HG02840 (cell line): Measurements from ENCODE around the gene INSIG2.
A peak's percentile ranks its signal among the peaks of the same experiment; 100 is the strongest.

Source experiments
- ATAC-seq: cut with Tn5 transposase; IDR thresholded peaks from one replicate; pipeline ENCODE4 v1.9.1; 2021; ENCODE audit warnings: mild to moderate bottlenecking, moderate library complexity, moderate number of reproducible peaks; ENCODE audit not compliant: unreplicated experiment, low FRiP score

INSIG2 gene

GRCh38 chr2:118088051-118089024, at the start of gene INSIG2:
Gene INSIG2 (plus strand): TSS chr2:118088471. CDS start chr2:118096557, 8,086 bp downstream.
- ATAC-seq, result peak; percentile 97

DNA sequence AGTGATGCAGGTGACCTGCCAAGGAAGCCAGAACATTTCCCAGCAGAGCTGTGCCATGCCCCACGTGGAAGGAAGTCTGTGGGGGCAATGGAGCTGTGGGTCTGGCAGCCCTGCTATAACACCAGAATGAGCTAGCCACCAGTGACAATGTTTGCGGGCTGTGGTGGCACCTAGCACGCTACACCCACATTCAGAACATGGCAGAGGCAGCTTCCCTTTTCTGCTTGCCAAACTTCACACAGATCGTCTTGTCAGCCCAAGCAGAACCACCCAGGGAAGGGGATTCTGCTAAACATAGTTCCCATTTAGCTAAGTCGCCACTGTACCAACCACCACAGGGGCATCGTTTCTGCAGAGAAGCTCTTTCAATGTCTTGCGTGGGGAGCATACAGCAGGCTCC, 47.4 kb upstream of the INSIG2 start:
- no peak for ATAC-seq

GRCh38 chr2:118044103-118044716, 44.1 kb upstream of the INSIG2 start:
- no peak for ATAC-seq

DNA sequence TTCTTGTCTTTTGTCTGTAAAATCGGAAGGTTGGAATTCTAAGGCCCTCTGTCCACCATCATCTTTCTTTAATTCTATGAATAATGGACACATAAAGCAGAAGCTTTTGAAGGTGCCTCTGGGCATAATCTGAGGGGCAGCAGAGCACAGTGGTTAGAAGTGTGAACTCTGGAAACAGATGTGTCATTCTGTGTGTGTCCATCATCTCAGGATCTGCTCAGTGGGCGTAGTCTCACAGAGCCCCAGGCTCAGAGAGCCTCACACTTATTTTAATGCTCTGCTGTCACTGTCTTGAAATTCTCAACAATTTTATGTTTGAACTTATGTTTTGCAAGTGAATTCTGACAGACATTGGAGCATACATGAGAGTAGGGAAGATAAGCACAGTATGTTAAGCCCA, 43.4 kb upstream of the INSIG2 start:
- ATAC-seq, result no peak

DNA sequence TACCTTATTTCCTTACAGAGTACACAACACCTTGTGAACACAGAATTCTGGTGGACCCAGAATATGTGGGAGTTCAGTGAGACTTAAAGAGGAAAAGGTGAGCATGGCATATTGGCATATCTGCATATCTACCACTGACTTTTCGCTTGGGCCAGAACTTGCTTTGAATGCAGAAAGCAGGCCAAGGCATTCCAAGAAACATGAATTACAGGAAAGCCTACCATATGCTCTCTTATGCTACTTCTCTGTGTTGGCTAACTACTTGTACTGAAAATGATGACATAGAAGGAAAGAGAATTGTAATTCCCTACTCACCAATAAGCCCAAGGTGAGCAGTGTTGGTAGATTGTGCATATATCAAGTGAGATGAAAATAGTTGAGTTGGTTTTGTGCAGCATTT, 43.0 kb upstream of the INSIG2 start:
- ATAC-seq, result no peak

DNA sequence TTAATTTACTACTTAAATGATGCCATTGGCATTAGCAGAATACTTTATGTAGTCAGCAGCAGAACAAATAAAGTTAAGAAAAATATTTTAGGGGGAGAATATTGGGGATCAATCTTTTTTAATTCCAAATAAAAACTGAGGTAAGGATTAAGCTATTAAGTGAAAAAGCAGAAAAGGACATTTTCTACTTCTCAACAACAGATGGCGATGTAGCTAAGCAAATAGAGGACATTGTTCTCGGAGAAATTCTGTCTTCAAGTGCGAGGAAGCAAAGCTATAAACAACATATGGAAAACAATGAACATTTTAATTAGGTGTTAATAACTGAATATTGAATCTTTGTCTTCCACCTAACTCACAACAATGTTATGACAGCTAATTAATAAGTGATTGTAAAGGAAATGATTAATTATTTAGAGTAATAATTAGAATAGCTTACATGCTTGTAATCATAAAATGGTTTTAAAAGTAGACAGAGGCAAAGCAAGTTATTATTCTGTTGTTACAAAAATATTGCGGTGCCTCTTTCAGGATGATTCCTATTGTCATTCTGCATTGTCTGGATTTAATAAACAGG, 41.5 kb upstream of the INSIG2 start:
- no peak for ATAC-seq

DNA sequence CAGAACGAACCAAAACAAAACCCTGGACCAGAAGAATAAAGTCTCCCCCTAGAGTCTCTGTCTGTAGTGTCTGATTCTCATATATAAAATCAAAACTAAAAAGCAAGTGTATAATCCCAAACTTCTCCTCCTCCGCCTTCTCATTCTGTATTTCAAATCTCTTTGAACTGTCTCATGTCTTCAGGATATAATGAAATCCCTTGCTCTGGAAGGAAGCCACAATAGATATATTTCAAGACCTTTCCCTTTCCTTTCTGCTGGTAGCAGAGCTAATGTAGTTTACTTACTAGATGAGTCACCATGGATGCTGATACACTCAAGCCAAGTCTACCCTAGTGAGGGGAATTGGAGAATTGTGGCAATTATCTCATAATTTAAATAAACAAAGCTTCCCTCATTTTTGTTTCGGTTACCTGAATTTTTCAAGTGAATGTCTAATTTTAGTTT, 40.9 kb upstream of the INSIG2 start:
- no peak for ATAC-seq

- ATAC-seq, result no peak
Observed at GRCh38 chr2:118048401-118048800, 39.9 kb upstream of the INSIG2 start.

DNA sequence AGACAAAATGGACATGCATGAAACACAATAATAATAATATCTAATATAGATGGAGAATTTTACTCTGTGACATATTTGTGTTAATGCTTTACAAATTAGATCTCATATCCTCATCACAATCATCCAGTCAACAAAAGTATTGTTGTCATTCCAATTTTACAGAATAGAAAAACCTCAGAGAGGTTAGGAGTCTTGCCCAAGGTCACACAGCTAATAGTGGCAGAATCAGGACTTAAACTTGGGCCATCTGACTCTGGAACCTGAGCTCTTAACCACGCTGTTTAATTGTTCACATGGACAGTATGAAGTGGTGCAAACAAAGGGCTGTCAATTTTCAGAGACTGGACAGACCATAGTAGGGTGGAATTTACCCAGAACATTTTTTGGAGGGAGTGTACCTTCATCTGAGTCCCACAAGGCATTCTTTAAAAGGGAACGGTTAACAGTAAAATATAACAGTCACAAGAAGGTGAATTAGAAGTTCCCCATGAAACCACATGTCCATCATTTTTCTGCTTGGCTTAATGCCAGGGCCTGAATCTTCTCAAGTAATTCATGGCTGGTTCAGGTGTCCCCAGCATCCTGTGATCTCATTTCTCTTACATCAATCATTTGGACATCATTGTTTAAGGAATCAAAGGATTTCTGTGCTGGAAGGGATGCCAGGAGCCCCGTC, 39.0 kb upstream of the INSIG2 start:
- no peak for ATAC-seq

DNA sequence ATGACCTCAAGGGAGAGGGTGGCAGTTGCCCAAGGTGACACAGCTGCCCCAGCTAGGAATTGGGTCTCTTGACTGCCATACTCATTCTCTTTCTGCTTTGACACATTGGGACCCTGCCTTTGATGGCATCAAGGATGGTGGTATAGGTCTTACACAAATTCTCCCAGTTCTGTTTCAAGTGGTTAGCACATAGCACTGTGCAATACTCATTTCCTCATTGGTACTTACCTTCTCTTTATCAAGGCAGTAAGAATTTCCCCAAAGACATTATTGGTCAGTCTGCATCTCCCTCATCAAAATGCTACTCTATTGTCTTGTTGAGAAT, 38.5 kb upstream of the INSIG2 start:
- ATAC-seq, result no peak

DNA sequence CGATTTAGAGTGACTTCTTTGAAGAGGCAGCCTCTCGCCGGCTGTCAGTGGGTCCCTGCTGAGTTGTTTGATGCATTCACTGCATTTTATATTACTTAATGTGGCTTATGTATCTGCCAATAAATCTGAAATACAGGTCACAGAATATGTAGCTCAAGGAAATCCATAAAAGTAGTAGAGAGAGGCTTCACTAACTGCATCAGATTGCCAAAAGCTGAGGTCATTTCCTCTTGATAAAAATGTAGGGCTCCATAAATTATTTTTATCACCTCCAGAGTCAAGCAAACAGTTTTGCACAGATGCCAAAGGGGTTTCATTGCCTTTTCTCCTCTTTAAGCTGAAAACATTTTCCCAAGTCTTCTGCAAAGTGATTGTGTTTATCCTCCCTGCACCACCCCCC, 37.9 kb upstream of the INSIG2 start:
- ATAC-seq, result no peak

DNA sequence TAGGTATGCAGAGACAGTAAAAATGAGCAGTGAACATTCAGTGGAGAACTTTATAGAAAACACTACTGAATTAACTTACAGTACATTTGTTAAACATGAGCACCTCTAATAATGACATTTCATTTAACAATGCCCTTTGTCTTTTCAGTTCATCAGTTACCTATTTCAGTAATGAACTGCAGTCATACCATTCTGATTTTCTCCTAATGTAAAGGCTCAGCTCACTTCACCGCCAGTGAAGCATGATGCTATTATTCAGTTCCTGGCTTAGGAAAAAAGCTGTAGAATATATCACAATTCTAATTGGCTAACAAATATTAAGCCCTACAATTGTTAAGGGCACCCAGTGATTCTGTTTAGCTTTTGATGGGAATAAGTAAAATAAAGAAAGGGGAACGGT, 37.3 kb upstream of the INSIG2 start:
- ATAC-seq, result no peak

DNA sequence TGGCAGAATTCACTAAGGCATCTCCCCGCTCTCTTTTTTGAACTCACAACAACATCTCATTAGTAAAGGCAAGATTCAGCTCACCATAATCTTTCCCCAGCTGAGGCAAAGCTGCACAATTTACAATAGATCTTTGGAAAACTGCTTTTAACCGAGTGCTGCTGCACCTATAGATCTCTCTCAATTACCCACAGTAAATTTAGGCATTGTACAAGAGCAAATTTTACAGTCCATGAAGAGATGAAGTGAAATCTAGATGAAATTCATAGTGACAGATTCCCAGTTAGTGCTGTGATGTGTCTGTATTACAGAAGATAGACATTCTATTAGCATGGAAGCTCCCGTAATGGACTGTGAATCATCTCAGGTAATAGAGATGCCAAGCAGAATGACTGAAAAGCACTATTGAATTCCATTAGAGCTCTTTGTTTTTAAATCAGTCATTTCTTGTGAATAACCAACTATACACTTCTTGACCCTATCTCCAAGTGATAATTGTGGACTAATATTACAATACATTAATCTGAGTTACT, 36.4 kb upstream of the INSIG2 start:
- ATAC-seq, result no peak

DNA sequence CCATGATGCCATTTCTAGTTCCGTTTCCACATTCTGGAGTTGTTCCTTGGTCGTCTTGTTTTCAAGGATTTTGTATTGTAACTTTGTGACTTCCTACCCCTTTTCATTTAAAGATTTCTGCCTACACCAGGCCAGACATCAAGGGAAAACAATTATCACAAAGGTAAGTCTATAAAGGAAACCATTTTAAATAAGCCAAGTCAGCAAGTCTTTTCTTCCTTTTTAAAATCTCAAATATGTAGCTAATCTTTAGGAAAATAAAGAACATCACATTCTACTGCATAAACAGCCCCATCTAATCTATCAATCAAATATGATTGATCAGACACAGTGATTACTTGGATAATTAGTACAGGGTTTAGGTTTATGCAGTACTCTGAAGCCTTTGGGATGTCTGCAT, 35.8 kb upstream of the INSIG2 start:
- no peak for ATAC-seq

DNA sequence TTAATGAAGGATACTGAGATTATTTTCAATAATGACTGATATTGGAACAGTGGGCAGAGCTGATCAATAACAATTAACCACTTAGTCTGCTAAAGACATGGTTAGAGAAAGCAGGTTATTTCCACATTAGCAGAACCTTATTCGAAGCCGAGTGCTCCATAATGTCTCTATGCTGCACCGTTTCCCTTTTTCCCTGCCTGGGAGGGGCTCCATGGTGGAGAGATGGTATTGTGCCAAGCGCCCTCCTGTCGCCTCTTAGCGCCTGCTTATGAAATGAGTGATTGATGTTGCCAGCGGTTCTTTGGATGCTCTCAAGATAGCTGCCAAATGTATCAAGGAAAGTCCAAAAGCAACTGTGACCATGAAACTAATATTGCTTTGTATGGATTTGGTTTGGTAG, 34.6 kb upstream of the INSIG2 start:
- no peak for ATAC-seq

GRCh38 chr2:118054213-118055008, 33.9 kb upstream of the INSIG2 start:
- no peak for ATAC-seq

GRCh38 chr2:118055512-118056164, 32.6 kb upstream of the INSIG2 start:
- ATAC-seq, result peak; percentile 85

DNA sequence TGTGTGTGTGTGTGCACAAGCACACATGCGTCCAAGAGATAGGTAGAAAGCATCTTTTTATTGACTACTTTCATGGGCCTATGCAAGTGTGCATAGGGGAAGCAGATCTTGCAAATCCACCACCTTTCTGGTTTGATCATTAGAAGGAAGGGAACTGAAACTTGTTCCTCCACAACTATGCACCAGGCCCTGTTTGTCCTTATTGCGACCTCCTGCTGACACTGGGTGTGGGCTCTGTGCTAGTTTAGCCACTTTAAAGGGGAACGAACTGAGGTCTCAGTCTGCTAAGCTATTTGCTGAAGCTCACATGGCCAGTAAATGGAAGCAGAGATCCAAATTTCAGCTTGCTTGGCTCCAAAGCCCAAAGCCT, 32.1 kb upstream of the INSIG2 start:
- peak; percentile 81 for ATAC-seq

DNA sequence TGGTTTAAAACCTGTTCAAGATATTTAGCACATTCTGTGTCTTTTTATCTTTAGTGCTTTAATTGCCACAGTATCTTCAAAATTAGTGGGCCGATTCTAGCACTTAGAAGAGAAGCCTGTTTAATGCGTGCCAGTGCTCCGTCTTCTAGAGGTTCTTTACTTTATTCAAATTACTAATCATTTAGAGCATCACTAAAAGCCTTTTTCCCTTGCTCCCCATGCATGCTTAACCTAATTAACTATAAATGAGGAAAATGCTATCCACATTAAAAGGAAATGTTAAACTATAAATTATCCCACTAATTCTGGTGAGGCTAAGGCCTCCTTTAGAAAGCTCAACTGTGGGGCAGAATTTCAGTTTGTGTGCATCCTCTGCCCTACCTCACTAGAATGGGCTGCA, 31.5 kb upstream of the INSIG2 start:
- no peak for ATAC-seq

GRCh38 chr2:118058951-118059350, 29.3 kb upstream of the INSIG2 start:
- no peak for ATAC-seq
